Psoas muscle (tissue), 8 donors: Measurements from ENCODE around the gene FGF14. TPM values are rescaled to one million over a fixed set of nuclear protein-coding genes. Genes with fewer than 3 reads are reported as not detected.

ENCODE experiments used
- ATAC-seq, 4 donors: fragments of 200-7000 bp; cut with Tn5 transposase; one replicate each; pipeline ENCODE4 v1.9.1; 2020; ENCODE audit warnings: moderate library complexity in 3 of 4, mild to moderate bottlenecking in 2 of 4
- DNase-seq, 2 donors: peaks; one replicate each; pipeline ENCODE4 v3.0.0-alpha.2; 2020
- H3K27ac ChIP-seq: fragments of 200-600 bp; one replicate; pipeline ENCODE4 v1.8.0; 2022
- H3K27me3 ChIP-seq, 3 donors: fragments of 200-600 bp in 1 of 3; one replicate each; pipeline versions ENCODE4 v1.6.1 to v1.8.0; 2013 to 2022; ENCODE audit warnings: low read length in 2 of 3, mild to moderate bottlenecking in 2 of 3, moderate library complexity in 1 of 3; ENCODE audit not compliant: insufficient read depth in 3 of 3
- H3K36me3 ChIP-seq, 2 donors: fragments of 200-600 bp in 1 of 2; one replicate each; pipeline versions ENCODE4 v1.6.1 to v1.8.0; 2013 to 2022; ENCODE audit warnings: low read depth in 1 of 2, mild to moderate bottlenecking in 1 of 2, moderate library complexity in 1 of 2; ENCODE audit not compliant: insufficient read depth in 1 of 2
- H3K4me1 ChIP-seq: fragments of 200-600 bp; one replicate; pipeline ENCODE4 v1.8.0; 2022
- H3K4me3 ChIP-seq: fragments of 200-600 bp; one replicate; pipeline ENCODE4 v1.8.0; 2022; ENCODE audit warnings: mild to moderate bottlenecking
- H3K9me3 ChIP-seq: fragments of 200-600 bp; one replicate; pipeline ENCODE4 v1.8.0; 2022
- WGBS, 3 donors: extraction: QIAGEN DNeasy Blood & Tissue Kit; methylation state at CpG; one replicate each; pipeline versions ENCODE4 v1.1.6 to v1.1.7; 2013; 5-methylcytosine and 5-hydroxymethylcytosine counted together
- intact Hi-C, 2 donors: fragments of 100-400 bp; cut with DNase I; formaldehyde crosslinking; loops; one replicate each; pipeline versions ENCODE4 v1.11.0 to v1.14.2; 2022
- polyA plus RNA-seq, 3 donors: library from polyadenylated mRNA; stranded (reverse); fragments of 200-250 nt; gene quantifications; one replicate each; pipeline ENCODE4 v1.2.3, GENCODE V29; 2013
- total RNA-seq, 4 donors: library from RNA; stranded (reverse); fragmentation: NEBNext Ultra II Directional in 2 of 4; extraction: Animal tissue kit (Norgen Biotek cat#: 25700) in 2 of 4; gene quantifications; one replicate each; pipeline versions ENCODE4 v1.2.1 to v1.2.4, GENCODE V29; 2021 to 2023
- TF ChIP-seq, protein P1 (sequence below): fragments of 200-600 bp; IDR thresholded peaks from one replicate; pipeline ENCODE4 v1.8.0; 2022; ENCODE audit warnings: antibody characterized with exemption
- donor health status: healthy with polysubstance abuse.
- donor health status: DM: no; HTN: no; CAD: no; lungs with moderate emphysema.
- donor health status: Bipolar disorder and iron deficiency.
- donor health status: healthy.
- donor health status: DM: yes; HTN: yes; CAD: no.
- donor health status: DM: no; HTN: no; CAD: no.
- donor health status: DM: no; HTN: no; CAD: no.
- donor health status: DM: yes; HTN: yes; CAD: no.

Gene FGF14
- total and polyA plus RNA-seq, 7 donors: 0.01 to 0.05 (median 0.02) TPM; not detected in 4

DNA sequence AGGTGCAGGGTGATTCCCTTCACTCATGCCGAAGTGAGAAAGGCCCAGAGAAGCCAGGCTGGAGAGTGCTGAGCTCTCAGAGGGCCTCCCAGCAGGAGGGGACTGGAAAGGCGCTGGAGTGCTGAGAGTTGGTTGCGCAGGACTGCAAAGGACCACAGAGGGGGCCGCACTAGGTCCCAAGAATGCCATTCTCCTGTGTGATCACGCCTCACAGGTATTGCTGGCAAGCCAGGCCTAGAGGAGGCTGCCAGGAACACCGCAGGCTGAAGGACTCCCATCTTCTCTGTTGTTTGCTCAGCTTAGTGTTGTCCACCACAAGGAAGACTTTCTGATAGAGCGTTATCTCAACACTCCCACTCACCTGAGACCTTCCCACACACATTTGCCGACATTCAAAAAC lies 165.0 kb downstream of the FGF14 start:
- DNase-seq (no peak), ATAC-seq (no peak)
- intact Hi-C loops: no loop called here

DNA sequence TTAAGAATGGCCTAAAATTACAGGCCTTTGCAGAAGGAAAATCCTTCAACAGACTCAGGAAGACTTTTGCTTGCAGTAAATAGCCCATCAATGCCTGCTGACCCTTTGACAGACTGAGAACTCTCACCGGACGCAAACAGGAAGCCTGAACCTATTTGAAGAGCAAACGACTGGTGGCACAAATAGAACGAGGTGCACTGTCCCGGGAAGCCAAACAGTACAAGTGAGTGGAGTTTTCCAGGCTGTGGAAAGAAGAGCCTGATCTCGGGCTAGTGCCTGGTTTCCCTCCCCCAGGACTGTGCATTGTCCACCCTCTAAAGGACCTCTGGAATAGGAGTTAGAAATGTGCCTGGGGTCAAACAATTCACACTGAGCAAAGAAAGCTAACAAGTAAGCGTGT lies 165.5 kb downstream of the FGF14 start:
- DNase-seq (no peak), ATAC-seq (no peak)
- Histone ChIP-seq H3K4me1 (no peaks in the 10 kb centered on the region), H3K9me3 (no peaks in the 10 kb centered on the region), H3K27me3 (no peaks in the 10 kb centered on the region), H3K4me3 (no peak overlapping the region), H3K36me3 (no peaks in the 10 kb centered on the region), H3K27ac (no peak overlapping the region)
- intact Hi-C loops: no loop called here
- TF ChIP-seq, protein P1, sequence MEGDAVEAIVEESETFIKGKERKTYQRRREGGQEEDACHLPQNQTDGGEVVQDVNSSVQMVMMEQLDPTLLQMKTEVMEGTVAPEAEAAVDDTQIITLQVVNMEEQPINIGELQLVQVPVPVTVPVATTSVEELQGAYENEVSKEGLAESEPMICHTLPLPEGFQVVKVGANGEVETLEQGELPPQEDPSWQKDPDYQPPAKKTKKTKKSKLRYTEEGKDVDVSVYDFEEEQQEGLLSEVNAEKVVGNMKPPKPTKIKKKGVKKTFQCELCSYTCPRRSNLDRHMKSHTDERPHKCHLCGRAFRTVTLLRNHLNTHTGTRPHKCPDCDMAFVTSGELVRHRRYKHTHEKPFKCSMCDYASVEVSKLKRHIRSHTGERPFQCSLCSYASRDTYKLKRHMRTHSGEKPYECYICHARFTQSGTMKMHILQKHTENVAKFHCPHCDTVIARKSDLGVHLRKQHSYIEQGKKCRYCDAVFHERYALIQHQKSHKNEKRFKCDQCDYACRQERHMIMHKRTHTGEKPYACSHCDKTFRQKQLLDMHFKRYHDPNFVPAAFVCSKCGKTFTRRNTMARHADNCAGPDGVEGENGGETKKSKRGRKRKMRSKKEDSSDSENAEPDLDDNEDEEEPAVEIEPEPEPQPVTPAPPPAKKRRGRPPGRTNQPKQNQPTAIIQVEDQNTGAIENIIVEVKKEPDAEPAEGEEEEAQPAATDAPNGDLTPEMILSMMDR: no peak
- WGBS, 3 donors: 55 to 61% (median 59%) methylated on average over 7 of the region's 7 CpGs

More for the DNA sequence above, 165.0 kb downstream of the FGF14 start:
- Histone ChIP-seq H3K27ac (no peak overlapping the region), H3K9me3 (no peaks in the 10 kb centered on the region), H3K4me1 (no peaks in the 10 kb centered on the region), H3K27me3 (no peaks in the 10 kb centered on the region), H3K4me3 (no peak overlapping the region), H3K36me3 (no peaks in the 10 kb centered on the region)
- TF ChIP-seq, protein P1: no peak
- 82 to 85% (median 82%) methylated on average over 8 of the region's 8 CpGs for WGBS, 3 donors

DNA sequence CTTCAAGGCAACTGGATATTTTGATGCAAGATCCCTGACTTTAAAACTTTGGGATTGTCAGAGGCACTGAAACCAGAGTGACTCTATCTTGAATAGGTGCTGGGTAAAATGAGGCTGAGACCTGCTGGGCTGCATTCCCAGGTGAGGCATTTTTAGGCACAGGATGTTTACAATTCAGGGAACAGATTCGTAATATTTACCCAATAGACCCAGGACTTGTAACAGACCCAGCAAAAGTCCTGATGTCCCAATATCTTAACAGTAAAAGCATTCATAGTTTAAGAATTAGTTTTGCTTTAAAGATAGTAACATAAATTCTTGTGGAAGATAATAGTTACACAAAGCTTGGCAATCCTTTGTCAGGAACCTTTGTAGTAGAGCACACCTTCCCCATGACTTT lies 166.2 kb downstream of the FGF14 start:
- Histone ChIP-seq H3K36me3 (no peaks in the 10 kb centered on the region), H3K4me1 (no peaks in the 10 kb centered on the region), H3K27me3 (no peaks in the 10 kb centered on the region), H3K27ac (no peak overlapping the region), H3K9me3 (no peaks in the 10 kb centered on the region), H3K4me3 (no peak overlapping the region)
- intact Hi-C loops: no loop called here
- TF ChIP-seq, protein P1: no peak
- DNase-seq: no peak
- WGBS, 3 donors: 68 to 78% (median 76%) methylated on average over 1 of the region's 1 CpG
- no peak for ATAC-seq

DNA sequence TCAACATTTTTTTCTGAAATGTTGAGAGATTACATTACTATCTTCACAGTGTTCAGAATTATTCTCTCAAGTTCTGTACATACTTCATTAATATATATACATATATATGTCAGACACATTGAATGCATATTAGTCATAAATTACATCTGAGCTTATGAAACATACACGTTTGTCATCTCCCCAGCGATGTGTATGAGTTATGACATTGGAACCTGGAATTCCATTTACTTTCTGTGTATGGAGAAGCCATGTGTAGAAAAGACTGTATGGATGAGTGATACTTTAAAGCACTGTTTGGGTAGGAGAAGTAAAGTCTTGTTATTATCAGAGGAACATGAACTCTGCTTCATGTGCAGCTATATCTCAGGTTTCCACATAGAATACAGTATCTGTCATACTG lies 167.2 kb downstream of the FGF14 start:
- Histone ChIP-seq H3K9me3 (no peaks in the 10 kb centered on the region), H3K27ac (no peak overlapping the region), H3K4me1 (no peaks in the 10 kb centered on the region), H3K36me3 (no peaks in the 10 kb centered on the region), H3K27me3 (no peaks in the 10 kb centered on the region), H3K4me3 (no peak overlapping the region)
- intact Hi-C loops: no loop called here
- TF ChIP-seq, protein P1: no peak
- no peak for DNase-seq
- ATAC-seq: no peak
- 69 to 86% (median 84%) methylated on average over 2 of the region's 2 CpGs for WGBS, 3 donors

DNA sequence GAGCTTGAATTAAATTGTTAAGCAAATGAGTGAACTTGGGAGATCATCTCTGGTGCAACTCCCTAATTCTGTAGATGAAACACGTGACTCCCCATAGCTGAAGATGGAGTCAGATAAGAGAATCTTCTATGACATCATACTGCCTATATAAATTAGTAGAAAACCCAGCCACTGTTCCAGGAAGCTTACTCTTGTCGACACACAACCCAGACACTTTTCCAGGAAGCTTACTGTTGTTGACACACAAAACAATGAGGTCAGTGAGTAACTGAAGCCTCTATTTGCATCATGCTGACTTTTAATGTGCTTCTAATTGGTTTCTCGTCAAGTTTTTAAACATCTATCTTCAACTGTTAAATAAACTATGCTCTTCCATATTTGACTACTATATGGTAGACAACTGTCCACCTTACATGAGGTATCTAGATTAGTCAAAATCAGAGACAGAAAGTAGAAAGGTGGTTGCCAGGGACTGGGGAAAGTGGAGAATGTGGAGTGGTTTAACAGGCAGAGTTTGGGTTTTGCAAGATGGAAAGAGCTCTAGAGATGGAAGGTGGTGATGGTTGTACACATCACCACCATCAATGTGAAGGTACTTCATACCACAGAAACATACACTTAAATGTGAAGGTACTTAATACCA lies 168.2 kb downstream of the FGF14 start:
- intact Hi-C loops: no loop called here
- H3K36me3 ChIP-seq: no peaks in the 10 kb centered on the region
- 71 to 75% (median 73%) methylated on average over 3 of the region's 3 CpGs for WGBS, 3 donors
- H3K27me3 ChIP-seq: no peaks in the 10 kb centered on the region
- ATAC-seq (no peak), DNase-seq (no peak)
- no peaks in the 10 kb centered on the region for H3K9me3 ChIP-seq
- H3K4me3 ChIP-seq: no peak overlapping the region
- TF ChIP-seq, protein P1: no peak
- no peak overlapping the region for H3K27ac ChIP-seq
- H3K4me1 ChIP-seq: no peaks in the 10 kb centered on the region
